WTC11 (cell line): ENCODE results near the gene SETX. TPM values are rescaled to one million over a fixed set of nuclear protein-coding genes. Genes with fewer than 3 reads are reported as not detected.

Source experiments
- ATAC-seq: fragments of 200-7000 bp; cut with Tn5 transposase; 2 replicates; pipeline ENCODE4 v1.10.0; 2021; ENCODE audit warnings: mild to moderate bottlenecking, moderate library complexity
- CTCF ChIA-PET: fragments of 300-600 bp; sonication (Branson Sonifier 250); formaldehyde crosslinking; loops from one replicate; lab custom pipeline; 2021; ENCODE audit warnings: antibody characterized with exemption; lab: Charles Lee
- POLR2A ChIA-PET: fragments of 350-600 bp; sonication (Branson Sonifier 250); formaldehyde crosslinking; loops from one replicate; lab custom pipeline; 2021; ENCODE audit warnings: antibody characterized with exemption; lab: Charles Lee
- DNase-seq: peaks from one replicate; pipeline ENCODE4 v3.0.0; 2021; ENCODE audit warnings: low spot score
- H3K27ac Mint-ChIP-seq: 2 replicates; pipeline ENCODE4 v1.8.0; 2021; ENCODE audit warnings: mixed read lengths
- H3K27me3 Mint-ChIP-seq: 2 replicates; pipeline ENCODE4 v1.8.0; 2021; ENCODE audit warnings: low read depth, mild to moderate bottlenecking, moderate library complexity, mixed read lengths
- H3K36me3 Mint-ChIP-seq: 2 replicates; pipeline ENCODE4 v1.8.0; 2021; ENCODE audit warnings: mixed read lengths
- H3K4me1 Mint-ChIP-seq: 2 replicates; pipeline ENCODE4 v1.8.0; 2022; ENCODE audit warnings: mixed read lengths
- H3K4me3 Mint-ChIP-seq: 2 replicates; pipeline ENCODE4 v1.8.0; 2021; ENCODE audit warnings: mild to moderate bottlenecking, moderate library complexity, mixed read lengths
- H3K9me3 Mint-ChIP-seq: 2 replicates; pipeline ENCODE4 v1.8.0; 2021; ENCODE audit warnings: mixed read lengths
- ETV6 ChIP-seq: sonication (generic); formaldehyde crosslinking; IDR thresholded peaks from 2 replicates; pipeline ENCODE4 v1.8.1; 2022; ENCODE audit warnings: mild to moderate bottlenecking, missing genetic modification reagents
- FOXK1 ChIP-seq: sonication (generic); formaldehyde crosslinking; IDR thresholded peaks from 2 replicates; pipeline ENCODE4 v1.8.0; 2022; ENCODE audit warnings: mild to moderate bottlenecking, moderate library complexity, missing genetic modification reagents
- GABPB1 ChIP-seq: sonication (generic); formaldehyde crosslinking; IDR thresholded peaks from 2 replicates; pipeline ENCODE4 v1.8.1; 2023; ENCODE audit warnings: mild to moderate bottlenecking, missing genetic modification reagents
- KAT7 ChIP-seq: sonication (generic); formaldehyde crosslinking; IDR thresholded peaks from 2 replicates; pipeline ENCODE4 v1.8.1; 2023; ENCODE audit warnings: missing genetic modification reagents, mild to moderate bottlenecking, borderline replicate concordance
- MYBL2 ChIP-seq: sonication (generic); formaldehyde crosslinking; IDR thresholded peaks from 2 replicates; pipeline ENCODE4 v1.8.1; 2023; ENCODE audit warnings: mild to moderate bottlenecking, moderate library complexity, missing genetic modification reagents
- NR1H2 ChIP-seq: sonication (generic); formaldehyde crosslinking; IDR thresholded peaks from 2 replicates; pipeline ENCODE4 v1.9.0; 2021; ENCODE audit warnings: mild to moderate bottlenecking, moderate library complexity, missing genetic modification reagents
- SMAD3 ChIP-seq: sonication (generic); formaldehyde crosslinking; IDR thresholded peaks from 2 replicates; pipeline ENCODE4 v1.8.0; 2022; ENCODE audit warnings: missing genetic modification reagents, mild to moderate bottlenecking, borderline replicate concordance
- SP1 ChIP-seq: sonication (generic); formaldehyde crosslinking; conservative IDR thresholded peaks from 2 replicates; pipeline ENCODE4 v1.8.1; 2022; ENCODE audit warnings: missing genetic modification reagents
- TEAD1 ChIP-seq: sonication (generic); formaldehyde crosslinking; IDR thresholded peaks from 2 replicates; pipeline ENCODE4 v1.8.0; 2022; ENCODE audit warnings: mild to moderate bottlenecking, missing genetic modification reagents
- TEAD4 ChIP-seq: sonication (generic); formaldehyde crosslinking; IDR thresholded peaks from 2 replicates; pipeline ENCODE4 v1.8.0; 2022; ENCODE audit warnings: mild to moderate bottlenecking, missing genetic modification reagents
- ZBTB21 ChIP-seq: sonication (generic); formaldehyde crosslinking; IDR thresholded peaks from 2 replicates; pipeline ENCODE4 v1.8.1; 2023; ENCODE audit warnings: mild to moderate bottlenecking, missing genetic modification reagents, borderline replicate concordance
- ZNF671 ChIP-seq: fragments of 250-450 bp; sonication (Bioruptor Pico); IDR thresholded peaks from 2 replicates; pipeline ENCODE4 v1.8.0; 2021; ENCODE audit warnings: mild to moderate bottlenecking
- total RNA-seq: library from RNA; stranded (reverse); gene quantifications from 3 replicates; pipeline ENCODE4 v1.2.3, GENCODE V29; 2021
- TF ChIP-seq, protein P1 (sequence below): sonication (generic); formaldehyde crosslinking; IDR thresholded peaks from 2 replicates; pipeline ENCODE4 v1.8.1; 2023; ENCODE audit warnings: mild to moderate bottlenecking, missing genetic modification reagents, moderate library complexity
- TF ChIP-seq, protein P2 (sequence below): sonication (generic); formaldehyde crosslinking; IDR thresholded peaks from 2 replicates; pipeline ENCODE4 v1.8.1; 2023; ENCODE audit warnings: mild to moderate bottlenecking, missing genetic modification reagents
- TF ChIP-seq, protein P3 (sequence below): sonication (generic); formaldehyde crosslinking; IDR thresholded peaks from 2 replicates; pipeline ENCODE4 v1.8.1; 2022; ENCODE audit warnings: missing genetic modification reagents, borderline replicate concordance
- TF ChIP-seq, protein P4 (sequence below): sonication (generic); formaldehyde crosslinking; IDR thresholded peaks from 2 replicates; pipeline ENCODE4 v1.8.1; 2022; ENCODE audit warnings: low read depth, mild to moderate bottlenecking, moderate library complexity, missing genetic modification reagents, borderline replicate concordance
- TF ChIP-seq, protein P5 (sequence below): fragments of 250-450 bp; sonication (Bioruptor Pico); IDR thresholded peaks from 2 replicates; pipeline ENCODE4 v1.9.0; 2021; ENCODE audit warnings: mild to moderate bottlenecking, borderline replicate concordance
- TF ChIP-seq, protein P6 (sequence below): fragments of 250-450 bp; sonication (Bioruptor Pico); conservative IDR thresholded peaks from 2 replicates; pipeline ENCODE4 v1.9.0; 2021; ENCODE audit warnings: mild to moderate bottlenecking
- TF ChIP-seq, protein P7 (sequence below): sonication (generic); formaldehyde crosslinking; IDR thresholded peaks from 2 replicates; pipeline ENCODE4 v1.8.0; 2022; ENCODE audit warnings: mild to moderate bottlenecking, missing genetic modification reagents

The SETX gene
- total RNA-seq, 1 experiment from 2014 or later: 30.1 TPM

DNA sequence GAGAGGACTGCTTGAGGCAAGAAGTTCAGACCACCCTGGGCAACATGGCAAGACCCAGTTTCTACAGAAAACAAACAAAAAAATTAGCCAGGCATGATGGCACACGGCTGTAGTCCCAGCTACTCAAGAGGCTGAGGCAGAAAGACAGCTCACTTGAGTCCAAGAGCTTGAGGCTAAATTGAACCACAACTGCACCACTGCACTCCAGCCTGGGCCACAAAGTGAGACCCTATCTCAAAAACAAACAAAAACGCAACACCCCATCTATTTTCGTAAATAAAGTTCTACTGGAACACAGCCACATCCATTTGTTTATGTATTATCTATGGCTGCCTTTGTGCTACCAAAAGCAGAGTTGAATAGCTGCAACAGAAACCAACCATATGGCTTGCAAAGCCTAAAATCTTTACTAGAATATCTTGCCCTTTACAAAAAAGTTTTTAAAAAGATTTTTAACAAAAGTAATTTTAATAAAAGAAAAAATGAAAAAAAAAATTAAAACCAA lies 67.5 kb downstream of the SETX start (continued):
- TF ChIP-seq, protein P1, sequence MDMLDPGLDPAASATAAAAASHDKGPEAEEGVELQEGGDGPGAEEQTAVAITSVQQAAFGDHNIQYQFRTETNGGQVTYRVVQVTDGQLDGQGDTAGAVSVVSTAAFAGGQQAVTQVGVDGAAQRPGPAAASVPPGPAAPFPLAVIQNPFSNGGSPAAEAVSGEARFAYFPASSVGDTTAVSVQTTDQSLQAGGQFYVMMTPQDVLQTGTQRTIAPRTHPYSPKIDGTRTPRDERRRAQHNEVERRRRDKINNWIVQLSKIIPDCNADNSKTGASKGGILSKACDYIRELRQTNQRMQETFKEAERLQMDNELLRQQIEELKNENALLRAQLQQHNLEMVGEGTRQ: no peak
- TF ChIP-seq, protein P2, sequence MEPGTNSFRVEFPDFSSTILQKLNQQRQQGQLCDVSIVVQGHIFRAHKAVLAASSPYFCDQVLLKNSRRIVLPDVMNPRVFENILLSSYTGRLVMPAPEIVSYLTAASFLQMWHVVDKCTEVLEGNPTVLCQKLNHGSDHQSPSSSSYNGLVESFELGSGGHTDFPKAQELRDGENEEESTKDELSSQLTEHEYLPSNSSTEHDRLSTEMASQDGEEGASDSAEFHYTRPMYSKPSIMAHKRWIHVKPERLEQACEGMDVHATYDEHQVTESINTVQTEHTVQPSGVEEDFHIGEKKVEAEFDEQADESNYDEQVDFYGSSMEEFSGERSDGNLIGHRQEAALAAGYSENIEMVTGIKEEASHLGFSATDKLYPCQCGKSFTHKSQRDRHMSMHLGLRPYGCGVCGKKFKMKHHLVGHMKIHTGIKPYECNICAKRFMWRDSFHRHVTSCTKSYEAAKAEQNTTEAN (CRISPR knock-in tag): no peak

DNA sequence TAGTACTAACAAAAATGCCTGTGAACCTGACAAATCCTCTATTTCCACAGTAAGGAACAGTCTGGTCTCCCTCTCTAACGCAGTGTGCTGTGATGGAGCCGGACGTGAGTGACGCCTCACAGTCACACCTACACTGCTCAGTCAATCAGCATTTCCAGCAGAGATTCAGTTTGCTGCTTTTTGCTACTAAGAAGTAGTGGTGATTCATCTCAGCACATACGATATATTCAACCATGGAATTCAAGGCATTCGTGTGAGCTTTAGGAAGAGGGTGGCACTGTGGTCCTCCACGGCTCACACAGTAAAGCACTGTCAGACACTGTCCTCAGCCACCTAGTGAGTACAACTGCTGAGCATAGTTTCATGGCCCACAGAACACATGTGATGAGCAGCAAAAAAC lies 70.9 kb downstream of the SETX start:
- H3K9me3 Mint-ChIP-seq: no peaks in the 10 kb centered on the region
- DNase-seq: no peak
- no peaks in the 10 kb centered on the region for H3K27me3 Mint-ChIP-seq
- TF ChIP-seq ZNF671 (CRISPR knock-in tag) (no peak), NR1H2 (CRISPR knock-in tag) (no peak), KAT7 (CRISPR knock-in tag) (no peak), ETV6 (CRISPR knock-in tag) (no peak), SP1 (CRISPR knock-in tag) (no peak), FOXK1 (CRISPR knock-in tag) (no peak), TEAD4 (no peak), GABPB1 (CRISPR knock-in tag) (no peak), MYBL2 (no peak), ZBTB21 (CRISPR knock-in tag) (no peak), TEAD1 (no peak), SMAD3 (CRISPR knock-in tag) (no peak)
- TF ChIP-seq, protein P3, sequence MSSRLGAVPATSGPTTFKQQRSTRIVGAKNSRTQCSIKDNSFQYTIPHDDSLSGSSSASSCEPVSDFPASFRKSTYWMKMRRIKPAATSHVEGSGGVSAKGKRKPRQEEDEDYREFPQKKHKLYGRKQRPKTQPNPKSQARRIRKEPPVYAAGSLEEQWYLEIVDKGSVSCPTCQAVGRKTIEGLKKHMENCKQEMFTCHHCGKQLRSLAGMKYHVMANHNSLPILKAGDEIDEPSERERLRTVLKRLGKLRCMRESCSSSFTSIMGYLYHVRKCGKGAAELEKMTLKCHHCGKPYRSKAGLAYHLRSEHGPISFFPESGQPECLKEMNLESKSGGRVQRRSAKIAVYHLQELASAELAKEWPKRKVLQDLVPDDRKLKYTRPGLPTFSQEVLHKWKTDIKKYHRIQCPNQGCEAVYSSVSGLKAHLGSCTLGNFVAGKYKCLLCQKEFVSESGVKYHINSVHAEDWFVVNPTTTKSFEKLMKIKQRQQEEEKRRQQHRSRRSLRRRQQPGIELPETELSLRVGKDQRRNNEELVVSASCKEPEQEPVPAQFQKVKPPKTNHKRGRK (CRISPR knock-in tag): no peak
- TF ChIP-seq, protein P4, sequence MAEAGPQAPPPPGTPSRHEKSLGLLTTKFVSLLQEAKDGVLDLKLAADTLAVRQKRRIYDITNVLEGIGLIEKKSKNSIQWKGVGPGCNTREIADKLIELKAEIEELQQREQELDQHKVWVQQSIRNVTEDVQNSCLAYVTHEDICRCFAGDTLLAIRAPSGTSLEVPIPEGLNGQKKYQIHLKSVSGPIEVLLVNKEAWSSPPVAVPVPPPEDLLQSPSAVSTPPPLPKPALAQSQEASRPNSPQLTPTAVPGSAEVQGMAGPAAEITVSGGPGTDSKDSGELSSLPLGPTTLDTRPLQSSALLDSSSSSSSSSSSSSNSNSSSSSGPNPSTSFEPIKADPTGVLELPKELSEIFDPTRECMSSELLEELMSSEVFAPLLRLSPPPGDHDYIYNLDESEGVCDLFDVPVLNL (CRISPR knock-in tag): no peak
- TF ChIP-seq, protein P5, sequence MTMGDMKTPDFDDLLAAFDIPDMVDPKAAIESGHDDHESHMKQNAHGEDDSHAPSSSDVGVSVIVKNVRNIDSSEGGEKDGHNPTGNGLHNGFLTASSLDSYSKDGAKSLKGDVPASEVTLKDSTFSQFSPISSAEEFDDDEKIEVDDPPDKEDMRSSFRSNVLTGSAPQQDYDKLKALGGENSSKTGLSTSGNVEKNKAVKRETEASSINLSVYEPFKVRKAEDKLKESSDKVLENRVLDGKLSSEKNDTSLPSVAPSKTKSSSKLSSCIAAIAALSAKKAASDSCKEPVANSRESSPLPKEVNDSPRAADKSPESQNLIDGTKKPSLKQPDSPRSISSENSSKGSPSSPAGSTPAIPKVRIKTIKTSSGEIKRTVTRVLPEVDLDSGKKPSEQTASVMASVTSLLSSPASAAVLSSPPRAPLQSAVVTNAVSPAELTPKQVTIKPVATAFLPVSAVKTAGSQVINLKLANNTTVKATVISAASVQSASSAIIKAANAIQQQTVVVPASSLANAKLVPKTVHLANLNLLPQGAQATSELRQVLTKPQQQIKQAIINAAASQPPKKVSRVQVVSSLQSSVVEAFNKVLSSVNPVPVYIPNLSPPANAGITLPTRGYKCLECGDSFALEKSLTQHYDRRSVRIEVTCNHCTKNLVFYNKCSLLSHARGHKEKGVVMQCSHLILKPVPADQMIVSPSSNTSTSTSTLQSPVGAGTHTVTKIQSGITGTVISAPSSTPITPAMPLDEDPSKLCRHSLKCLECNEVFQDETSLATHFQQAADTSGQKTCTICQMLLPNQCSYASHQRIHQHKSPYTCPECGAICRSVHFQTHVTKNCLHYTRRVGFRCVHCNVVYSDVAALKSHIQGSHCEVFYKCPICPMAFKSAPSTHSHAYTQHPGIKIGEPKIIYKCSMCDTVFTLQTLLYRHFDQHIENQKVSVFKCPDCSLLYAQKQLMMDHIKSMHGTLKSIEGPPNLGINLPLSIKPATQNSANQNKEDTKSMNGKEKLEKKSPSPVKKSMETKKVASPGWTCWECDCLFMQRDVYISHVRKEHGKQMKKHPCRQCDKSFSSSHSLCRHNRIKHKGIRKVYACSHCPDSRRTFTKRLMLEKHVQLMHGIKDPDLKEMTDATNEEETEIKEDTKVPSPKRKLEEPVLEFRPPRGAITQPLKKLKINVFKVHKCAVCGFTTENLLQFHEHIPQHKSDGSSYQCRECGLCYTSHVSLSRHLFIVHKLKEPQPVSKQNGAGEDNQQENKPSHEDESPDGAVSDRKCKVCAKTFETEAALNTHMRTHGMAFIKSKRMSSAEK: no peak
- TF ChIP-seq, protein P6, sequence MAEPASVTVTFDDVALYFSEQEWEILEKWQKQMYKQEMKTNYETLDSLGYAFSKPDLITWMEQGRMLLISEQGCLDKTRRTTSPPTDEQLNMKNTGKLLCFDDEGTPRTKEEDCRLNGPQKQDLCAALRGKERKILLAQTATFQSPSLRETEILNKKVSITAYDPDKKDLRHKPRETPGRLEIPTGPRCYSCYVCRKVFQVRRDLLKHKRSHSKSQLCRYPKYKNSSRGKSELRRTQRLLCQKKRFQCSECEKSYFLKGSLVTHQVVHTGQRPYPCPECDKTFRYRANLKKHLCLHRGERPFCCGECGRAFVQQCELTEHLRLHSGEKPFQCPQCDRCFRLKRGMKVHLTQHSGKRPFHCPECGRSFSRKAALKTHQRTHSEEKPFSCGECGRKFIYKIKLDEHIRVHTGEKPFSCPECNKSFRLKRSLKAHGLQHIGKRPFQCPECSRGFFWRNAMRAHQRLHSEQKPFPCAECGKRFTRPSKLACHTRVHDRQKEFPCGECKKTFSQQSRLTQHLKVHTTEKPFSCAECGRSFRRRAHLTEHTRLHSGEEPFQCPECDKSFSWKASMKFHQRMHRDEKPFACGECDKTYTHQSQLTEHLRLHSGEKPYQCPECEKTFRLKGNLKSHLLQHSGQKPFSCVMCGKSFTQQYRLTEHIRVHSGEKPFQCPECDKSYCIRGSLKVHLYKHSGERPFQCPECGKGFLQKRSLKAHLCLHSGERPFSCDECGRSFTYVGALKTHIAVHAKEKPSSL (CRISPR knock-in tag): no peak
- TF ChIP-seq, protein P2 (CRISPR knock-in tag): no peak
- TF ChIP-seq, protein P7, sequence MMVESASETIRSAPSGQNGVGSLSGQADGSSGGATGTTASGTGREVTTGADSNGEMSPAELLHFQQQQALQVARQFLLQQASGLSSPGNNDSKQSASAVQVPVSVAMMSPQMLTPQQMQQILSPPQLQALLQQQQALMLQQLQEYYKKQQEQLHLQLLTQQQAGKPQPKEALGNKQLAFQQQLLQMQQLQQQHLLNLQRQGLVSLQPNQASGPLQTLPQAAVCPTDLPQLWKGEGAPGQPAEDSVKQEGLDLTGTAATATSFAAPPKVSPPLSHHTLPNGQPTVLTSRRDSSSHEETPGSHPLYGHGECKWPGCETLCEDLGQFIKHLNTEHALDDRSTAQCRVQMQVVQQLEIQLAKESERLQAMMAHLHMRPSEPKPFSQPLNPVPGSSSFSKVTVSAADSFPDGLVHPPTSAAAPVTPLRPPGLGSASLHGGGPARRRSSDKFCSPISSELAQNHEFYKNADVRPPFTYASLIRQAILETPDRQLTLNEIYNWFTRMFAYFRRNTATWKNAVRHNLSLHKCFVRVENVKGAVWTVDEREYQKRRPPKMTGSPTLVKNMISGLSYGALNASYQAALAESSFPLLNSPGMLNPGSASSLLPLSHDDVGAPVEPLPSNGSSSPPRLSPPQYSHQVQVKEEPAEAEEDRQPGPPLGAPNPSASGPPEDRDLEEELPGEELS: no peak
- TF ChIP-seq, all 79 proteins: peak for 0
- ChIA-PET CTCF (no interaction called here), POLR2A (no interaction called here)
- Mint-ChIP-seq H3K4me1 (no peaks in the 10 kb centered on the region), H3K4me3 (no peak overlapping the region), H3K27ac (no peak overlapping the region), H3K36me3 (peaks cover 63% of the 10 kb centered on the region)
- no peak for ATAC-seq
